Fibroblast of lung (primary cell): ENCODE data around the gene WARS2. TPM values are rescaled to one million over a fixed set of nuclear protein-coding genes. Genes with fewer than 3 reads are reported as not detected.
"Not testable (repeated sequence)": the region's sequence is repeated elsewhere in the genome, so short reads cannot be mapped to it uniquely, and the experiment has no call there.

Source experiments
- DNase-seq, 2 donors: peaks; one replicate each; pipeline versions ENCODE4 v3.0.0 to v3.0.0-alpha.2; 2010; ENCODE audit warnings: low read depth in 2 of 2
- H2AFZ ChIP-seq: 2 replicates; pipeline ENCODE4 v1.5.1; 2012; ENCODE audit warnings: low read length, control low read depth, inconsistent platforms
- H3K27ac ChIP-seq: 2 replicates; pipeline ENCODE4 v1.5.1; 2011; ENCODE audit warnings: low read length, control low read depth; ENCODE audit not compliant: insufficient read depth
- H3K27me3 ChIP-seq: 2 replicates; pipeline ENCODE4 v1.5.1; 2011; ENCODE audit warnings: mild to moderate bottlenecking, low read length; ENCODE audit not compliant: control insufficient read depth, insufficient read depth
- H3K36me3 ChIP-seq: 2 replicates; pipeline ENCODE4 v1.5.1; 2011; ENCODE audit warnings: low read length; ENCODE audit not compliant: control insufficient read depth, insufficient read depth
- H3K4me1 ChIP-seq: 2 replicates; pipeline ENCODE4 v1.5.1; 2011; ENCODE audit warnings: low read length; ENCODE audit not compliant: control insufficient read depth, insufficient read depth; ENCODE audit errors: extremely low read depth
- H3K4me2 ChIP-seq: 2 replicates; pipeline ENCODE4 v1.5.1; 2011; ENCODE audit warnings: low read length, control low read depth; ENCODE audit not compliant: insufficient read depth; ENCODE audit errors: extremely low read depth
- H3K4me3 ChIP-seq, 4 experiments: fragments of 200-600 bp in 1 of 4; sonication (generic) in 1 of 4; replicated peaks in 1 of 4; 2 replicates each; pipeline ENCODE4 v1.5.1; 2011 to 2016; ENCODE audit warnings: low read length in 4 of 4, low read depth in 3 of 4, mild to moderate bottlenecking in 3 of 4, control low read depth in 2 of 4, inconsistent platforms in 1 of 4, mixed read lengths in 1 of 4; ENCODE audit not compliant: insufficient read depth in 1 of 4; ENCODE audit errors: control extremely low read depth in 1 of 4
- H3K79me2 ChIP-seq: 2 replicates; pipeline ENCODE4 v1.5.1; 2012; ENCODE audit warnings: mild to moderate bottlenecking, low read length, inconsistent platforms; ENCODE audit not compliant: control insufficient read depth, insufficient read depth
- H3K9ac ChIP-seq: 2 replicates; pipeline ENCODE4 v1.5.1; 2011; ENCODE audit warnings: mild to moderate bottlenecking, low read length, control low read depth; ENCODE audit not compliant: insufficient read depth
- H3K9me3 ChIP-seq: 2 replicates; pipeline ENCODE4 v1.5.1; 2012; ENCODE audit warnings: low read depth, low read length; ENCODE audit not compliant: control insufficient read depth, insufficient read depth
- H4K20me1 ChIP-seq: 2 replicates; pipeline ENCODE4 v1.5.1; 2011; ENCODE audit warnings: low read length; ENCODE audit not compliant: control insufficient read depth, insufficient read depth; ENCODE audit errors: extremely low read depth
- EZH2 ChIP-seq: IDR thresholded peaks from 2 replicates; pipeline ENCODE4 v1.5.1; 2012; ENCODE audit warnings: low read length, control low read depth, mild to moderate bottlenecking; ENCODE audit errors: missing control alignments
- polyA plus RNA-seq, 2 donors: library from polyadenylated mRNA; depleted of rRNA in 1 of 2; stranded (reverse) in 1 of 2; unstranded in 1 of 2; fragments of >200 nt; gene quantifications; 2 replicates each; pipeline ENCODE4 v1.2.1, GENCODE V29; 2011 to 2012; ENCODE audit warnings: missing spikeins in 1 of 2
- total RNA-seq: library from RNA; depleted of rRNA; stranded (reverse); fragments of >200 nt; gene quantifications from 2 replicates; pipeline ENCODE4 v1.2.1, GENCODE V29; 2014
- TF ChIP-seq, protein P1 (sequence below), 2 donors: IDR thresholded peaks in 1 of 2; conservative IDR thresholded peaks in 1 of 2; 1 replicate in 1 of 2; 2 replicates in 1 of 2; pipeline ENCODE4 v1.5.1; 2011 to 2012; ENCODE audit warnings: low read length in 2 of 2, control low read depth in 1 of 2, inconsistent platforms in 1 of 2, low read depth in 1 of 2, mild to moderate bottlenecking in 1 of 2

Gene WARS2
- total and polyA plus RNA-seq, 2 donors (not counting 1 experiment from before 2014, with no cell fraction given): 13.3 to 20.3 TPM

- Histone ChIP-seq H3K9me3 (no peaks in the 10 kb centered on the region), H3K27ac (no peak overlapping the region), H3K79me2 (no peaks in the 10 kb centered on the region), H3K9ac (no peak overlapping the region), H3K4me1 (no peaks in the 10 kb centered on the region), H3K36me3 (no peaks in the 10 kb centered on the region), H3K27me3 (no peaks in the 10 kb centered on the region), H3K4me2 (no peak overlapping the region), H3K4me3 (no peak overlapping the region), H2AFZ (no peak overlapping the region), H4K20me1 (no peaks in the 10 kb centered on the region)
- DNase-seq: no peak
- TF ChIP-seq, protein P1, sequence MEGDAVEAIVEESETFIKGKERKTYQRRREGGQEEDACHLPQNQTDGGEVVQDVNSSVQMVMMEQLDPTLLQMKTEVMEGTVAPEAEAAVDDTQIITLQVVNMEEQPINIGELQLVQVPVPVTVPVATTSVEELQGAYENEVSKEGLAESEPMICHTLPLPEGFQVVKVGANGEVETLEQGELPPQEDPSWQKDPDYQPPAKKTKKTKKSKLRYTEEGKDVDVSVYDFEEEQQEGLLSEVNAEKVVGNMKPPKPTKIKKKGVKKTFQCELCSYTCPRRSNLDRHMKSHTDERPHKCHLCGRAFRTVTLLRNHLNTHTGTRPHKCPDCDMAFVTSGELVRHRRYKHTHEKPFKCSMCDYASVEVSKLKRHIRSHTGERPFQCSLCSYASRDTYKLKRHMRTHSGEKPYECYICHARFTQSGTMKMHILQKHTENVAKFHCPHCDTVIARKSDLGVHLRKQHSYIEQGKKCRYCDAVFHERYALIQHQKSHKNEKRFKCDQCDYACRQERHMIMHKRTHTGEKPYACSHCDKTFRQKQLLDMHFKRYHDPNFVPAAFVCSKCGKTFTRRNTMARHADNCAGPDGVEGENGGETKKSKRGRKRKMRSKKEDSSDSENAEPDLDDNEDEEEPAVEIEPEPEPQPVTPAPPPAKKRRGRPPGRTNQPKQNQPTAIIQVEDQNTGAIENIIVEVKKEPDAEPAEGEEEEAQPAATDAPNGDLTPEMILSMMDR (conservative IDR thresholded peaks at IDR 0.05 in 1 of 2, IDR thresholded peaks at IDR 0.05 in 1 of 2; ENCODE audit: low read depth in 1 of 2, low read length in 2 of 2): no peak
- no peak for TF ChIP-seq EZH2
These were observed 15.7 kb downstream of the WARS2 start for GRCh38 chr1:119124764-119125163.

- H3K4me3 ChIP-seq, H4K20me1 ChIP-seq, H3K27me3 ChIP-seq, H3K79me2 ChIP-seq, DNase-seq, H3K4me1 ChIP-seq, H3K4me2 ChIP-seq, H3K27ac ChIP-seq, H2AFZ ChIP-seq, H3K9ac ChIP-seq, H3K9me3 ChIP-seq, H3K36me3 ChIP-seq: not testable (repeated sequence)
These were observed 18.6 kb downstream of the WARS2 start for GRCh38 chr1:119121872-119122271.

GRCh38 chr1:119116725-119117124 lies 23.7 kb downstream of the WARS2 start:
- no peak overlapping the region for H3K9ac ChIP-seq
- no peak overlapping the region for H3K4me2 ChIP-seq
- no peaks in the 10 kb centered on the region for H3K79me2 ChIP-seq
- no peaks in the 10 kb centered on the region for H3K4me1 ChIP-seq
- H3K9me3 ChIP-seq: no peaks in the 10 kb centered on the region
- TF ChIP-seq, protein P1 (conservative IDR thresholded peaks at IDR 0.05 in 1 of 2, IDR thresholded peaks at IDR 0.05 in 1 of 2; ENCODE audit: low read depth in 1 of 2, low read length in 2 of 2): no peak
- H2AFZ ChIP-seq: no peak overlapping the region
- H3K27me3 ChIP-seq: no peaks in the 10 kb centered on the region
- H3K36me3 ChIP-seq: no peaks in the 10 kb centered on the region
- H3K4me3 ChIP-seq: no peak overlapping the region
- no peak overlapping the region for H3K27ac ChIP-seq
- DNase-seq: no peak
- H4K20me1 ChIP-seq: no peaks in the 10 kb centered on the region

GRCh38 chr1:119115736-119116135 lies 24.7 kb downstream of the WARS2 start:
- no peak for TF ChIP-seq EZH2
- TF ChIP-seq, protein P1 (conservative IDR thresholded peaks at IDR 0.05 in 1 of 2, IDR thresholded peaks at IDR 0.05 in 1 of 2; ENCODE audit: low read depth in 1 of 2, low read length in 2 of 2): no peak
- no peaks in the 10 kb centered on the region for H3K9me3 ChIP-seq

More at GRCh38 chr1:119115736-119116135, 24.7 kb downstream of the WARS2 start:
- no peak overlapping the region for H2AFZ ChIP-seq
- H3K27me3 ChIP-seq: no peaks in the 10 kb centered on the region
- H3K27ac ChIP-seq: no peak overlapping the region
- no peak overlapping the region for H3K4me2 ChIP-seq
- DNase-seq: no peak
- no peaks in the 10 kb centered on the region for H3K36me3 ChIP-seq
- H3K9ac ChIP-seq: no peak overlapping the region
- H3K4me3 ChIP-seq: no peak overlapping the region
- H3K4me1 ChIP-seq: no peaks in the 10 kb centered on the region
- no peaks in the 10 kb centered on the region for H4K20me1 ChIP-seq
- H3K79me2 ChIP-seq: no peaks in the 10 kb centered on the region
